DND-41 (cell line): ENCODE data around the gene TTC19.

ENCODE experiments used
- ATAC-seq: fragments of 200-7000 bp; cut with Tn5 transposase; 3 replicates; pipeline ENCODE4 v1.9.1; 2021; ENCODE audit warnings: low read depth; ENCODE audit not compliant: insufficient read depth
- DNase-seq: peaks from one replicate; pipeline ENCODE4 v3.0.0-alpha.2; 2020
- H2AFZ ChIP-seq: 2 replicates; pipeline ENCODE4 v1.6.0; 2012; ENCODE audit warnings: low read depth, low read length
- H3K27ac ChIP-seq: 2 replicates; pipeline ENCODE4 v1.5.1; 2012; ENCODE audit warnings: low read length, inconsistent platforms
- H3K27me3 ChIP-seq: fragments of 200-600 bp; sonication (generic); 2 replicates; pipeline ENCODE4 v1.6.0; 2012; ENCODE audit warnings: low read length, mild to moderate bottlenecking, inconsistent platforms; ENCODE audit not compliant: insufficient read depth, poor library complexity
- H3K36me3 ChIP-seq: 2 replicates; pipeline ENCODE4 v1.5.1; 2012; ENCODE audit warnings: low read length, inconsistent platforms; ENCODE audit not compliant: insufficient read depth
- H3K4me1 ChIP-seq: 2 replicates; pipeline ENCODE4 v1.5.1; 2012; ENCODE audit warnings: mild to moderate bottlenecking, low read length; ENCODE audit not compliant: insufficient read depth
- H3K4me2 ChIP-seq: 2 replicates; pipeline ENCODE4 v1.6.0; 2012; ENCODE audit warnings: mild to moderate bottlenecking, moderate library complexity, low read length, inconsistent platforms; ENCODE audit not compliant: insufficient read depth
- H3K4me3 ChIP-seq, 2 experiments: fragments of 200-600 bp in 1 of 2; shearing (Covaris generic) in 1 of 2; 2 replicates each; pipeline ENCODE4 v1.5.1; 2012 to 2016; ENCODE audit warnings: inconsistent platforms in 2 of 2, low read length in 2 of 2, mild to moderate bottlenecking in 2 of 2, low read depth in 1 of 2, moderate library complexity in 1 of 2
- H3K79me2 ChIP-seq: 2 replicates; pipeline ENCODE4 v1.6.0; 2012; ENCODE audit warnings: low read length, inconsistent platforms; ENCODE audit not compliant: insufficient read depth
- H3K9ac ChIP-seq: 2 replicates; pipeline ENCODE4 v1.6.0; 2012; ENCODE audit warnings: low read depth, mild to moderate bottlenecking, inconsistent platforms, low read length, moderate library complexity
- H3K9me3 ChIP-seq: 2 replicates; pipeline ENCODE4 v1.5.1; 2012; ENCODE audit warnings: low read length, moderate library complexity, mild to moderate bottlenecking, inconsistent platforms; ENCODE audit not compliant: insufficient read depth, severe bottlenecking
- H4K20me1 ChIP-seq: 2 replicates; pipeline ENCODE4 v1.6.0; 2012; ENCODE audit warnings: low read length; ENCODE audit not compliant: insufficient read depth
- CTCF ChIP-seq: IDR thresholded peaks from 2 replicates; pipeline ENCODE4 v1.5.1; 2012; ENCODE audit warnings: borderline replicate concordance, low read length, moderate library complexity, mild to moderate bottlenecking; ENCODE audit not compliant: poor library complexity, severe bottlenecking; ENCODE audit errors: extremely low read depth
- EZH2 ChIP-seq: IDR thresholded peaks from 3 replicates; pipeline ENCODE4 v1.6.1; 2012; ENCODE audit warnings: borderline replicate concordance, low read depth, mild to moderate bottlenecking, moderate library complexity, low read length, inconsistent platforms; ENCODE audit not compliant: severe bottlenecking

The TTC19 gene

GRCh38 chr17:16025202-16025601 lies 25.6 kb downstream of the TTC19 start:
- H3K4me1 ChIP-seq = no peaks in the 10 kb centered on the region
- H3K36me3 ChIP-seq = peaks cover 90% of the 10 kb centered on the region
- H3K4me2 ChIP-seq = no peak overlapping the region
- no peak for DNase-seq
- H4K20me1 ChIP-seq = peaks cover 11% of the 10 kb centered on the region; the same call in 1 of the 2 replicates
- H3K9me3 ChIP-seq = no peaks in the 10 kb centered on the region
- no peaks in the 10 kb centered on the region for H3K27me3 ChIP-seq
- H3K27ac ChIP-seq = no peak overlapping the region
- no peak overlapping the region for H3K4me3 ChIP-seq
- no peak for ATAC-seq
- H2AFZ ChIP-seq = no peak overlapping the region
- H3K79me2 ChIP-seq = peaks cover 46% of the 10 kb centered on the region
- no peak overlapping the region for H3K9ac ChIP-seq
- TF ChIP-seq EZH2 (no peak), CTCF (no peak)

GRCh38 chr17:16026895-16027294 lies 27.3 kb downstream of the TTC19 start:
- peaks cover 31% of the 10 kb centered on the region for H3K79me2 ChIP-seq
- H3K4me1 ChIP-seq = no peaks in the 10 kb centered on the region
- ATAC-seq (no peak), DNase-seq (no peak)
- H3K36me3 ChIP-seq = peaks cover 93% of the 10 kb centered on the region
- no peak overlapping the region for H3K9ac ChIP-seq
- no peak overlapping the region for H3K4me2 ChIP-seq
- TF ChIP-seq EZH2 = no peak
- TF ChIP-seq CTCF = no peak
- no peak overlapping the region for H2AFZ ChIP-seq
- H3K4me3 ChIP-seq = no peak overlapping the region
- H3K27me3 ChIP-seq = no peaks in the 10 kb centered on the region
- H4K20me1 ChIP-seq = peaks cover 5% of the 10 kb centered on the region; the same call in 1 of the 2 replicates
- H3K9me3 ChIP-seq = no peaks in the 10 kb centered on the region
- no peak overlapping the region for H3K27ac ChIP-seq

- Histone ChIP-seq H3K4me1 (no peaks in the 10 kb centered on the region), H3K9ac (no peak overlapping the region), H3K9me3 (no peaks in the 10 kb centered on the region), H3K4me3 (no peak overlapping the region), H3K27ac (no peak overlapping the region), H2AFZ (no peak overlapping the region), H3K36me3 (peaks cover 97% of the 10 kb centered on the region), H4K20me1 (no peaks in the 10 kb centered on the region), H3K79me2 (peaks cover 24% of the 10 kb centered on the region), H3K27me3 (no peaks in the 10 kb centered on the region), H3K4me2 (no peak overlapping the region)
- ATAC-seq (no peak), DNase-seq (no peak)
- TF ChIP-seq EZH2 (no peak), CTCF (no peak)
These were observed 28.3 kb downstream of the TTC19 start for GRCh38 chr17:16027708-16028584.
